ENCODE data around the gene MAP4K3.
"Not testable (repeated sequence)": the region's sequence is repeated elsewhere in the genome, so short reads cannot be mapped to it uniquely, and the experiment has no call there.

The MAP4K3 gene

GRCh38 chr2:39390216-39390615 lies 46.9 kb downstream of the MAP4K3 start:
- DNase-seq (ENCODE audit: low read depth in 1 of 2, low spot score in 1 of 2), result no peak
- TF ChIP-seq JUND (IDR thresholded peaks at IDR 0.05; ENCODE audit: low read depth), result no peak
- in situ Hi-C loops (cut with HindIII; ENCODE audit: low pct_unique_long_range_greater_than_20kb, low sequenced_read_pairs), result no loop called here

- in situ Hi-C loops (cut with HindIII; ENCODE audit: low pct_unique_long_range_greater_than_20kb, low sequenced_read_pairs), result no loop called here
- TF ChIP-seq JUND (IDR thresholded peaks at IDR 0.05; ENCODE audit: low read depth), result no peak
- DNase-seq (ENCODE audit: low read depth in 1 of 2, low spot score in 1 of 2), result no peak
Observed at GRCh38 chr2:39386064-39386463, 51.0 kb downstream of the MAP4K3 start.

GRCh38 chr2:39385172-39385571 lies 51.9 kb downstream of the MAP4K3 start:
- TF ChIP-seq JUND (IDR thresholded peaks at IDR 0.05; ENCODE audit: low read depth), result no peak
- DNase-seq (ENCODE audit: low read depth in 1 of 2, low spot score in 1 of 2), result no peak
- in situ Hi-C loops (cut with HindIII; ENCODE audit: low pct_unique_long_range_greater_than_20kb, low sequenced_read_pairs), result no loop called here

- in situ Hi-C loops (cut with HindIII; ENCODE audit: low pct_unique_long_range_greater_than_20kb, low sequenced_read_pairs); DNase-seq (ENCODE audit: low read depth in 1 of 2, low spot score in 1 of 2): not testable (repeated sequence)
Observed at GRCh38 chr2:39384071-39384470, 53.0 kb downstream of the MAP4K3 start.

- in situ Hi-C loops (cut with HindIII; ENCODE audit: low pct_unique_long_range_greater_than_20kb, low sequenced_read_pairs), result no loop called here
- no peak for TF ChIP-seq JUND (IDR thresholded peaks at IDR 0.05; ENCODE audit: low read depth)
- no peak for DNase-seq (ENCODE audit: low read depth in 1 of 2, low spot score in 1 of 2)
Observed at GRCh38 chr2:39383146-39383545, 53.9 kb downstream of the MAP4K3 start.

GRCh38 chr2:39381653-39382052 lies 55.4 kb downstream of the MAP4K3 start:
- no peak for TF ChIP-seq JUND (IDR thresholded peaks at IDR 0.05; ENCODE audit: low read depth)
- DNase-seq (ENCODE audit: low read depth in 1 of 2, low spot score in 1 of 2), result peak in 1 of 2 experiments; percentile 38
- in situ Hi-C loops (cut with HindIII; ENCODE audit: low pct_unique_long_range_greater_than_20kb, low sequenced_read_pairs), result no loop called here

GRCh38 chr2:39380525-39381150 lies 56.4 kb downstream of the MAP4K3 start:
- TF ChIP-seq JUND (IDR thresholded peaks at IDR 0.05; ENCODE audit: low read depth), result no peak
- in situ Hi-C loops (cut with HindIII; ENCODE audit: low pct_unique_long_range_greater_than_20kb, low sequenced_read_pairs), result no loop called here
- no peak for DNase-seq (ENCODE audit: low read depth in 1 of 2, low spot score in 1 of 2)

GRCh38 chr2:39379643-39380524 lies 57.2 kb downstream of the MAP4K3 start:
- in situ Hi-C loops (cut with HindIII; ENCODE audit: low pct_unique_long_range_greater_than_20kb, low sequenced_read_pairs), result no loop called here
- DNase-seq (ENCODE audit: low read depth in 1 of 2, low spot score in 1 of 2), result peak in 1 of 2 experiments; percentile 54

GRCh38 chr2:39378968-39379367 lies 58.1 kb downstream of the MAP4K3 start:
- no peak for DNase-seq (ENCODE audit: low read depth in 1 of 2, low spot score in 1 of 2)
- TF ChIP-seq JUND (IDR thresholded peaks at IDR 0.05; ENCODE audit: low read depth), result no peak
- in situ Hi-C loops (cut with HindIII; ENCODE audit: low pct_unique_long_range_greater_than_20kb, low sequenced_read_pairs), result no loop called here

More at GRCh38 chr2:39379643-39380524, 57.2 kb downstream of the MAP4K3 start:
- no peak for TF ChIP-seq JUND (IDR thresholded peaks at IDR 0.05; ENCODE audit: low read depth)

GRCh38 chr2:39377226-39377939 lies 59.7 kb downstream of the MAP4K3 start:
- in situ Hi-C loops (cut with HindIII; ENCODE audit: low pct_unique_long_range_greater_than_20kb, low sequenced_read_pairs), result no loop called here
- TF ChIP-seq JUND (IDR thresholded peaks at IDR 0.05; ENCODE audit: low read depth), result no peak
- no peak for DNase-seq (ENCODE audit: low read depth in 1 of 2, low spot score in 1 of 2)

- no peak for DNase-seq (ENCODE audit: low read depth in 1 of 2, low spot score in 1 of 2)
- TF ChIP-seq JUND (IDR thresholded peaks at IDR 0.05; ENCODE audit: low read depth), result no peak
- in situ Hi-C loops (cut with HindIII; ENCODE audit: low pct_unique_long_range_greater_than_20kb, low sequenced_read_pairs), result no loop called here
Observed at GRCh38 chr2:39375917-39376316, 61.2 kb downstream of the MAP4K3 start.

- no peak for DNase-seq (ENCODE audit: low read depth in 1 of 2, low spot score in 1 of 2)
- in situ Hi-C loops (cut with HindIII; ENCODE audit: low pct_unique_long_range_greater_than_20kb, low sequenced_read_pairs), result no loop called here
- TF ChIP-seq JUND (IDR thresholded peaks at IDR 0.05; ENCODE audit: low read depth), result no peak
Observed at GRCh38 chr2:39373181-39373802, 63.8 kb downstream of the MAP4K3 start.
